ENCODE data around the gene CORO1C.
A peak's percentile ranks its signal among the peaks of the same experiment; 100 is the strongest.

The CORO1C gene

GRCh38 chr12:108714866-108715265 lies 16.5 kb downstream of the CORO1C start:
- in situ Hi-C loops (cut with HindIII; ENCODE audit: low pct_unique_long_range_greater_than_20kb, low sequenced_read_pairs), result no loop called here
- no peak for DNase-seq (ENCODE audit: low read depth in 1 of 2, low spot score in 1 of 2)
- no peak for TF ChIP-seq JUND (IDR thresholded peaks at IDR 0.05; ENCODE audit: low read depth)

- TF ChIP-seq JUND (IDR thresholded peaks at IDR 0.05; ENCODE audit: low read depth), result no peak
- in situ Hi-C loops (cut with HindIII; ENCODE audit: low pct_unique_long_range_greater_than_20kb, low sequenced_read_pairs), result no loop called here
- no peak for DNase-seq (ENCODE audit: low read depth in 1 of 2, low spot score in 1 of 2)
Observed at GRCh38 chr12:108713471-108713870, 17.8 kb downstream of the CORO1C start.

- no peak for DNase-seq (ENCODE audit: low read depth in 1 of 2, low spot score in 1 of 2)
- in situ Hi-C loops (cut with HindIII; ENCODE audit: low pct_unique_long_range_greater_than_20kb, low sequenced_read_pairs), result no loop called here
- TF ChIP-seq JUND (IDR thresholded peaks at IDR 0.05; ENCODE audit: low read depth), result no peak
Observed at GRCh38 chr12:108712925-108713203, 18.5 kb downstream of the CORO1C start.

- in situ Hi-C loops (cut with HindIII; ENCODE audit: low pct_unique_long_range_greater_than_20kb, low sequenced_read_pairs), result no loop called here
- no peak for DNase-seq (ENCODE audit: low read depth in 1 of 2, low spot score in 1 of 2)
- TF ChIP-seq JUND (IDR thresholded peaks at IDR 0.05; ENCODE audit: low read depth), result no peak
Observed at GRCh38 chr12:108712165-108712924, 19.0 kb downstream of the CORO1C start.

- no peak for DNase-seq (ENCODE audit: low read depth in 1 of 2, low spot score in 1 of 2)
- in situ Hi-C loops (cut with HindIII; ENCODE audit: low pct_unique_long_range_greater_than_20kb, low sequenced_read_pairs), result no loop called here
- no peak for TF ChIP-seq JUND (IDR thresholded peaks at IDR 0.05; ENCODE audit: low read depth)
Observed at GRCh38 chr12:108711489-108712164, 19.7 kb downstream of the CORO1C start.

GRCh38 chr12:108709697-108710096 lies 21.6 kb downstream of the CORO1C start:
- no peak for TF ChIP-seq JUND (IDR thresholded peaks at IDR 0.05; ENCODE audit: low read depth)
- DNase-seq (ENCODE audit: low read depth in 1 of 2, low spot score in 1 of 2), result no peak
- in situ Hi-C loops (cut with HindIII; ENCODE audit: low pct_unique_long_range_greater_than_20kb, low sequenced_read_pairs), result no loop called here

GRCh38 chr12:108704527-108704926 lies 26.8 kb downstream of the CORO1C start:
- peak in 1 of 2 experiments; percentile 35 for DNase-seq (ENCODE audit: low read depth in 1 of 2, low spot score in 1 of 2)
- in situ Hi-C loops (cut with HindIII; ENCODE audit: low pct_unique_long_range_greater_than_20kb, low sequenced_read_pairs), result no loop called here
- no peak for TF ChIP-seq JUND (IDR thresholded peaks at IDR 0.05; ENCODE audit: low read depth)

- in situ Hi-C loops (cut with HindIII; ENCODE audit: low pct_unique_long_range_greater_than_20kb, low sequenced_read_pairs), result no loop called here
- no peak for DNase-seq (ENCODE audit: low read depth in 1 of 2, low spot score in 1 of 2)
- TF ChIP-seq JUND (IDR thresholded peaks at IDR 0.05; ENCODE audit: low read depth), result no peak
Observed at GRCh38 chr12:108702595-108703320, 28.6 kb downstream of the CORO1C start.

- in situ Hi-C loops (cut with HindIII; ENCODE audit: low pct_unique_long_range_greater_than_20kb, low sequenced_read_pairs), result no loop called here
- peak in 1 of 2 experiments; percentile 40 for DNase-seq (ENCODE audit: low read depth in 1 of 2, low spot score in 1 of 2)
- no peak for TF ChIP-seq JUND (IDR thresholded peaks at IDR 0.05; ENCODE audit: low read depth)
Observed at GRCh38 chr12:108701779-108702441, 29.4 kb downstream of the CORO1C start.

GRCh38 chr12:108700833-108701541 lies 30.3 kb downstream of the CORO1C start:
- DNase-seq (ENCODE audit: low read depth in 1 of 2, low spot score in 1 of 2), result no peak
- TF ChIP-seq JUND (IDR thresholded peaks at IDR 0.05; ENCODE audit: low read depth), result no peak
- in situ Hi-C loops (cut with HindIII; ENCODE audit: low pct_unique_long_range_greater_than_20kb, low sequenced_read_pairs), result no loop called here

- in situ Hi-C loops (cut with HindIII; ENCODE audit: low pct_unique_long_range_greater_than_20kb, low sequenced_read_pairs), result no loop called here
- TF ChIP-seq JUND (IDR thresholded peaks at IDR 0.05; ENCODE audit: low read depth), result no peak
- DNase-seq (ENCODE audit: low read depth in 1 of 2, low spot score in 1 of 2), result no peak
Observed at GRCh38 chr12:108699955-108700563, 31.3 kb downstream of the CORO1C start.

- no peak for DNase-seq (ENCODE audit: low read depth in 1 of 2, low spot score in 1 of 2)
- no peak for TF ChIP-seq JUND (IDR thresholded peaks at IDR 0.05; ENCODE audit: low read depth)
- in situ Hi-C loops (cut with HindIII; ENCODE audit: low pct_unique_long_range_greater_than_20kb, low sequenced_read_pairs), result no loop called here
Observed at GRCh38 chr12:108697905-108698304, 33.4 kb downstream of the CORO1C start.

Measured in T47D (cell line).